ENCODE data around the gene KCNJ12. TPM values are rescaled to one million over a fixed set of nuclear protein-coding genes. Genes with fewer than 3 reads are reported as not detected.
"Not testable (repeated sequence)": the region's sequence is repeated elsewhere in the genome, so short reads cannot be mapped to it uniquely, and the experiment has no call there.

Gene KCNJ12
- total and polyA plus RNA-seq, 5 donors = 9.8 to 13.3 (median 10.0) TPM

DNA sequence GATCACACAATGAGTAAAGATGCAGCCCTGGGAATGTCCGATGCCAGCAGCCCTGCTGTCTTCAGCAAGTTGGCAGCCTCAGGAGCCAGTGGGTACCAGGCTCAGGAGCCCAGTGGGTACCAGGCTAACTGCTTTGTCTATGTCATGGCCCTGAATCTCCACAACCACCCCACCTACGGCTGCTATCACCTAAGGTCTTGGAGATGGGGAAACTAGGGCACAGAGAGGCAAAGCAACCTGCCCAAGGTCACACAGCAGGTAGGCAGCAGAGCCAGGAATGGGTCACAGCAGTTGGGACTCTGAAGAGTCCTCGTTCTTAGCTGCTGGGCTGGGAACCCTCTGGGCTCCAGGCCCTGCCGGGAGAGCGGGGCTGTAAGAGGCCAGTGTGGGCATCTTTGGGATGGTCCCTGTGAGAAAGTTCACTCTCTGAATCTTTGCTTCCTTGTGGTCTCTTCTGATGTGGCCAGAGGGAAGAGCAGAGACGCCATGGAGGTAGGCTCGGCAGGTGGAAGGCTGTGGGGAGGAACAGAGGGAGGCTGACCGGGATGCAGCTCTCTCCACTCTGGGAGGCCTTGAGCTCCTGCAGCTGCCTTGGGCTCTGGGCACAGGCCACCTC, 34.1 kb upstream of the KCNJ12 start:
- H3K9me3 ChIP-seq (ENCODE audit: control insufficient read depth, low read length); H3K4me1 ChIP-seq (ENCODE audit: control insufficient read depth, insufficient read depth, low read length); H3K4me3 ChIP-seq (ENCODE audit: low read length); H3K27me3 ChIP-seq (ENCODE audit: control insufficient read depth, insufficient read depth); DNase-seq; H3K27ac ChIP-seq (ENCODE audit: low read length); intact Hi-C loops (cut with DNase I); ATAC-seq: not testable (repeated sequence)
- 80% methylated on average over 8 of the region's 8 CpGs for WGBS

DNA sequence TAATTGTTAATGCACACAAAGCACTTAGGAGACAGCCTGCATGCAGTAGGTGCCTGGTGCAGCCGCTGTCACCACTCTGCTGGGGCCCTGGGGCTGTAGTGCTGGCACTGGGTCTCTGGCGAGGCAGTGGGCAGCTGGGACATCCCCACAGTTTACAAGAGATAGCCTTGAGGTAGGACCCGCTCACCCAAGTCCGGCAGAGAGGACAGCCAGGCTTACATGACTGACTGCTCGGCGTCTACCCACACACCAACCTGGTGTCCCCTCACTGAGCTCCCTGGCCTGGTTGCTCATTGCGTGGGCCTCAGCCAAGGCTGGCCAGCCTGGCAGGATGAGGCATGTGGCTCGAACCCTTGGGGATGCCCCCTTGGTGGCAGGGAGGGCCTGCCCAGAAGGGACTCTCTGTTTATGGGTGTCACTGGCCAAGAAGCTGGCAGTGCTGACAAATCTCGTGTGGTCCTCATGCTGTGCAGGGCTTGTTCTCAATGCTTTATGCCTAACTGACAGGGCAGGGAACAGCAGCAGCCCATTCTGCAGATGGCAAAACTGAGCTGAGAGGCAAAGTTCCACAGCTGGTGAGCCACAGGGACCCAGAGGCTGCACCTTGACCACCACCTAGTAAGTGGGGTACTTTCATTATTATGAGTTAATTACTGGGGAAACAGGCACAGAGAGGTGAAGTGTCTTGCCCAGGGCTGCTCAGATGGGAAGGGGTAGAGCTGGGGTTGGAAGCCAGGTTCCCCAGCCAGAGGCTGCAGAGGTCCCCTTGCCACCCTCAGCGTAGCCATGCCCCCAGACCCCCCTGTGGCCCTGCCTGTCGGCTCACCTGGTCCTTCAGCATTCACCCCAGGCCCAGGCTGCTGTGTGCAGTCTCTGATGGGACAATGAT, 32.9 kb upstream of the KCNJ12 start:
- H3K27me3 ChIP-seq (ENCODE audit: control insufficient read depth, insufficient read depth); ATAC-seq; intact Hi-C loops (cut with DNase I); H3K27ac ChIP-seq (ENCODE audit: low read length); H3K9me3 ChIP-seq (ENCODE audit: control insufficient read depth, low read length); H3K4me1 ChIP-seq (ENCODE audit: control insufficient read depth, insufficient read depth, low read length); H3K4me3 ChIP-seq (ENCODE audit: low read length): not testable (repeated sequence)
- WGBS = 61% methylated on average over 10 of the region's 11 CpGs
- DNase-seq = peak in 1 of 3 donors; percentile 30

DNA sequence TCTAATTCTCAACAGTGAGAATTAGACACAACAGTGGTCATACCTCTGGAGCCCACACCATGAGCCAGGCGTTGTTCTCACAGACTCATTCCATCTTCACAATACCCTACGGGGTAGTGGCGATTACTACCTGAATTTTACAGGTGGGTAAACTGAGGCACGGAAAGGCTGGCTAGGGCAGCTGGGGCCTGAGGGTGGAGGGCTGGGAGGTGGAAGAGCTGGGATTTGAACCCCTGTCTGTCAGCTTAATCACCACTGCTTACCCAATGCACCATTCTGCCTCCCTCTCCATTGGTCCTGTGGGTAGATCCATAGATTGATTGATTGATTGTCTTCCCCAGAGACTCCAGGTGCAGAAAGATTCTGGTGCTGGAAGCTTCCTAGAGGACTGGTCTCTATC, 31.4 kb upstream of the KCNJ12 start:
- ATAC-seq; H3K9me3 ChIP-seq (ENCODE audit: control insufficient read depth, low read length); H3K4me1 ChIP-seq (ENCODE audit: control insufficient read depth, insufficient read depth, low read length); H3K27ac ChIP-seq (ENCODE audit: low read length); DNase-seq; H3K27me3 ChIP-seq (ENCODE audit: control insufficient read depth, insufficient read depth); intact Hi-C loops (cut with DNase I); H3K4me3 ChIP-seq (ENCODE audit: low read length): not testable (repeated sequence)
- WGBS = 71% methylated on average over 4 of the region's 4 CpGs

DNA sequence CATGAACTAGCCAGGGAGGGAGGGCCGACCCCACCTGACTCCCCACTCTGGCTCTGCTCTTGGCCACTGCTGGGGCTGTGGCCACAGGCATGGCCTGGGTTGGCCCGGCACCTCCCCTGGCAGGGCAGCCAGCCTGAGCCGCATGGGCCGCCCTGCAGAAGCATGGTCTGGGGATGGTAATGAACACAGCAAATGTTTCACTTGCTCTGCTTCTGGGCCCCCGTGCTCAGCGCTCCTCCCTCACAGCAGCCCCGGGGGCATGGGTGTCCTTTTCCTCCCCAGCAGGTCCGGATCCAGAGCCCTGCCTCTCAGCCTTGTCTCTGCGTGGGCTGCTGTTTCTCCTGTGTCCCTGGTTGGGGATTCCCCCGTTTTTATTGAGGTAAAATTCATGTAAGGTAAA, 30.9 kb upstream of the KCNJ12 start:
- no peak overlapping the region for H3K4me3 ChIP-seq (ENCODE audit: low read length)
- H3K27ac ChIP-seq (ENCODE audit: low read length) = no peak overlapping the region
- intact Hi-C loops (cut with DNase I) = no loop called here
- H3K4me1 ChIP-seq (ENCODE audit: control insufficient read depth, insufficient read depth, low read length) = peaks cover 5% of the 10 kb centered on the region
- no peak for ATAC-seq
- H3K27me3 ChIP-seq (ENCODE audit: control insufficient read depth, insufficient read depth) = no peaks in the 10 kb centered on the region
- peak in 1 of 3 donors; percentile 57 for DNase-seq
- H3K9me3 ChIP-seq (ENCODE audit: control insufficient read depth, low read length) = no peaks in the 10 kb centered on the region
- WGBS = 63% methylated on average over 10 of the region's 10 CpGs

DNA sequence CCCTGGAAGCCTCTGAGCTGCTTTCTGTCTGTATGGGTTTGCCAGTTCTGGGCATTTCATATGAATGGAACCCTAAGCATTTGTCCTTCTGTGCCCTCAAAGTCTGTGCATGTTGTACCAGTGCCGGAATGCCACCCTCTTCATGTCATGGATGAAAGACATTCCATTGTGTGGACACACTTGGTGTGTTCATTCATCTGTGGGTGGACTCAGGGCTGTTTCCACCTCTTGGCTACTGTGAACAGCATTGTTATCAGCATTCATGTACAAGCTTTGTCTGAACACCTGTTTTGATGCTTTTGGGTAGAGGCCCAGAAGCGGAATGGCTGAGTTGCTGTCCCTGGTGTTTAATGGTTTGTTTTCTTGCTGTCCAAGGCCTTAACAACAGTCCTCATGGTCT, 30.1 kb upstream of the KCNJ12 start:
- H3K9me3 ChIP-seq (ENCODE audit: control insufficient read depth, low read length); DNase-seq; H3K27ac ChIP-seq (ENCODE audit: low read length); H3K4me1 ChIP-seq (ENCODE audit: control insufficient read depth, insufficient read depth, low read length); intact Hi-C loops (cut with DNase I); H3K27me3 ChIP-seq (ENCODE audit: control insufficient read depth, insufficient read depth); H3K4me3 ChIP-seq (ENCODE audit: low read length): not testable (repeated sequence)
- WGBS = no CpG with 5 or more reads among the region's 2 CpGs
- peak; percentile 22 to 28 for ATAC-seq

DNA sequence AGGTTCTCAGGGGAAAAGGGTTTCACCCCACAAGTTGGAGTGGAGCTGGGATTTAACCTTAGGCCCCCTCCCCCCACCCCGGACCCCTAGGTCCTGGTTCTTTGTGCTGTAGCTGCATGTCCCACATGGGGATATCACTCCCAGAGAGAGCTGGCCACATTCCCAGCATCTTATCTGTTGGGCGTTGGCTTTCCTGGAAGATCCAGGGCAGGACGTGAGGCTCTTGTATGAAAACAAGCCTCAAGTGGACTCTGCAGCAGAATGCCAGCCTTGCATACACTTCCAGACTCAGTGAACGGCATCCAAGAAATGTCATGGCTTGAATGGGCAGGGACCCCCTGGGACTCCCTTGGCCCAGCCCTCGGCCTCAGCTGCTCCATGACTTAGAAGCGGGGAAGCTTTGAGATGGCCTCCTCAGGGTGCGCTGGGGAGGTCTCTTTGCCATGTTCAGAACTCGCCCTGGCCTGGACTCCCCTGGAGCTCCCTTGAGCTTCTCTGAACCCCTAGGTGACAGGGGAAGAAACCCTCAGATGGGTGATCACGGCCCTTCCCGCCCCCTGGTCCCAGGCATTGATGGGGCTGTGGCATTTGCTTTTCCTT, 29.4 kb upstream of the KCNJ12 start:
- H3K27me3 ChIP-seq (ENCODE audit: control insufficient read depth, insufficient read depth); H3K4me3 ChIP-seq (ENCODE audit: low read length); intact Hi-C loops (cut with DNase I); H3K9me3 ChIP-seq (ENCODE audit: control insufficient read depth, low read length); H3K4me1 ChIP-seq (ENCODE audit: control insufficient read depth, insufficient read depth, low read length): not testable (repeated sequence)
- H3K27ac ChIP-seq (ENCODE audit: low read length) = peak overlapping the region; percentile 8
- 33% methylated on average over 10 of the region's 10 CpGs for WGBS
- DNase-seq = peak; percentile 81 to 91 (median 87)
- peak; percentile 77 to 84 for ATAC-seq

DNA sequence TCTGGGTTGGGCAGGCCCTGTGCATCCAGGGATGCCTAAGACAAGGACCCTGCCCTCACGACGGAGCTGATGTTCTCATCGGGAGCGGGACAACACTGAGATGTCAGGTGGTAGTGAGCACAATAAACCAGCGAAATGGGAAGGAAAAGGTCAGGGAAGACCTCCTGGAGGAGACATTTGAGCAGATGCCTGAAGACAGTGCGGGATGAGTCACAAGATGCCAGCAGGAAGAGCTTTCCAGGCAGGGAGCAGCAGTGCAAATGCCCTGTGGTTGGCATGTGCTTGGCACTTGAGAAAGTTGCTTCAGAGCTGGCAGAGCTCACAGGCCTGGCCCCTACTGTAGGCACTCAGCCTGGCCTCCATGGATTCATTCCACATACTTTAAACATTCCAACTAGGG, 28.5 kb upstream of the KCNJ12 start:
- H3K27me3 ChIP-seq (ENCODE audit: control insufficient read depth, insufficient read depth); ATAC-seq; H3K9me3 ChIP-seq (ENCODE audit: control insufficient read depth, low read length); H3K4me3 ChIP-seq (ENCODE audit: low read length); H3K4me1 ChIP-seq (ENCODE audit: control insufficient read depth, insufficient read depth, low read length); intact Hi-C loops (cut with DNase I); H3K27ac ChIP-seq (ENCODE audit: low read length): not testable (repeated sequence)
- WGBS = 99% methylated on average over 6 of the region's 6 CpGs
- peak in 1 of 3 donors; percentile 16 for DNase-seq

DNA sequence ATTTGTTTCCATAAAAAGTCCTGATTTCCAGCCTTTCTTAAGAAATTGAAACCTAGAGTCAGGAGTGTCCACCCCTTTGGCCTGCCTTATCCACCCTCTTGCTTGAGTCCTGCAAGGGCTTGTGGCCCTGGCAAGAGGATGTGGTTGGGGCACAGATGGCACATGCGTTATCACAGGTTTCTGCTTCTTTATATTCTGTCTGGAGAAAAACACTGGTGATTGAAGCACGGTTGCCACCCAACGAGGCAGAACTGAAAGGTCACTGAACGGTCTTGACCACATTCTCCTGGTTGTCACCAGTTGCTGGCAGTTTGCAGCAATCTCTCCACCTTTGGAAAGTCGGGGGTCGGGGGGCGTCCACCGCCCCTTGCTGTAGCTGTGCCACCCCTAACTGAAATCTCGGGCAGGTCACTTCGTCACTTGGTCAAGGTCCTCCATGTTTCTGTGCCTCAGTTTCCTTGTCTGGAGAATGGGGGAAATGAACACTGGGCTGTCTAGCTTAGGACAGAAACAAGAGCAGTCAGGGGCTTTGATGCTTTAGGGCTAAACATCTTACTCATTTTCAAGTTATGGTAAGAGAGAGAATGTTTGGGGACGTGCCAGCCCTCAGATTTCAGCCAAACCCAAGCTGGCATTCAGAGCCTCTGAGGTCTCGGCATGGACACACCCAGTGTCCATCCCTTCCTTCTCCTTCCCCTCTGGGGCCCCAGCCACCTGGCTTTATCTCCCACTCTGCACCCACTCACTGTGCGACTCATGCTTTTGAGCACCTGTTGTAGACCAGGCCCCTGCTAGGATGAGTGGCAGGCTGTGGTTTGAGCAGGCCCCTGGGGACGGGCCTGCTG, 27.9 kb upstream of the KCNJ12 start:
- H3K27me3 ChIP-seq (ENCODE audit: control insufficient read depth, insufficient read depth); H3K27ac ChIP-seq (ENCODE audit: low read length); H3K4me3 ChIP-seq (ENCODE audit: low read length); intact Hi-C loops (cut with DNase I); H3K9me3 ChIP-seq (ENCODE audit: control insufficient read depth, low read length); H3K4me1 ChIP-seq (ENCODE audit: control insufficient read depth, insufficient read depth, low read length); ATAC-seq: not testable (repeated sequence)
- peak in 1 of 3 donors; percentile 31 for DNase-seq
- 81% methylated on average over 9 of the region's 14 CpGs for WGBS

DNA sequence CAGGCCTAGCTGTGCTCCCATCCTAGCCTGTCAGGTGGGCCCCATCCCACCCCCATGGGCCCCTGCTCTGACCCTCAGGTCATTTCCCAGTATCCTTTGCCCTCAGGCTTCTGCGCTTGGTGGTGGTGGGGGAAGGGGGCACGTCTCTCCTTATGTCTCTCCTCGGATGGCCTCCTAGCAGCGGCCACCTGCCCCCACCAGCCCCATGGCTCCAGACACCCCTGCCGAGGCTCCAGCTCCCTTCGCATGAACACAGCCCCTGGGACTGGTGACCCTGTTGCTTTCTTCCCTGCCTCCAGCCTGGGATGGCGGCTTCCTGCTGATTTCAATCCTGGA, 27.3 kb upstream of the KCNJ12 start:
- peak in 1 of 3 donors; percentile 12 for DNase-seq

DNA sequence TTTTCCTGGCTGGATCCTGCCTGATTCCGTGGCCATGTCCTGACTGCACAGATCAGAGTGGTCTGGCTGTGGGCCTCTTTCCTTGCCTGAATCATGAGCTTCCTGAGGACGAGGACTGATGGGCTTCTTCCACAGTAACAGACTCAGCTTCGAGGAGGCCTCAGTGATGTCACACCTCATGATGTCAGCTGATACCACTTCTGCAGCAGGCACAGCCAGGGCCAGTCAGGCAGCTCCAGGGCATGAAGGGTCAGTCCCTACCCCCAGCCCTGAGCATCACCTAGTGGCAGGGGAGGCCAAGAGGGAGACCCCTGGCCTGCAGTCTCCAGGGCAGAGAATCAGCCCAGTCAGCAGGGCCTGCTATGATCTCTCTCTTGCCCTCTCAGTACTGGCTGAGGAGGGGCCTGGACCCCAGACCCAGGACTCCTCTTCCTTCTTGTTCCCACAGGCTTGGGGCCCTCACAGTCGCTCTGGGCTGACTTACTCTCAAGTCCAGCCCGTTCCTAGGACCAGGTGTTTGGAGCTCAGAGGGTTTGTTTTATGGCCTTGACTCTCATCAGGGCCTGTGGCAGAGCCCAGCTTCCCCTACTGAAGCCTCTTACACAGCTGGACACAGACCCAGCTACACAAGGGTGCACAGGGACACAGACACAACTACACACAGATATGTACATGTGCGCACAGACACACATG, 26.7 kb upstream of the KCNJ12 start:
- ATAC-seq (peak in 1 of 2 donors; percentile 5), DNase-seq (peak in 1 of 3 donors; percentile 18)
- H3K4me1 ChIP-seq (ENCODE audit: control insufficient read depth, insufficient read depth, low read length); intact Hi-C loops (cut with DNase I); H3K27me3 ChIP-seq (ENCODE audit: control insufficient read depth, insufficient read depth); H3K27ac ChIP-seq (ENCODE audit: low read length); H3K9me3 ChIP-seq (ENCODE audit: control insufficient read depth, low read length); H3K4me3 ChIP-seq (ENCODE audit: low read length): not testable (repeated sequence)
- WGBS = 72% methylated on average over 5 of the region's 6 CpGs

More for the DNA sequence above, 27.3 kb upstream of the KCNJ12 start:
- H3K27me3 ChIP-seq (ENCODE audit: control insufficient read depth, insufficient read depth); H3K4me3 ChIP-seq (ENCODE audit: low read length); ATAC-seq; intact Hi-C loops (cut with DNase I); H3K9me3 ChIP-seq (ENCODE audit: control insufficient read depth, low read length); H3K4me1 ChIP-seq (ENCODE audit: control insufficient read depth, insufficient read depth, low read length); H3K27ac ChIP-seq (ENCODE audit: low read length): not testable (repeated sequence)
- WGBS = 70% methylated on average over 5 of the region's 7 CpGs
